ENCODE data around the gene RND1. TPM values are rescaled to one million over a fixed set of nuclear protein-coding genes. Genes with fewer than 3 reads are reported as not detected.
A peak's percentile ranks its signal among the peaks of the same experiment; 100 is the strongest.

Gene RND1
- total RNA-seq, 3 donors from 2014 or later, result 1.1 to 5.4 (median 3.3) TPM

- Histone ChIP-seq H3K4me3 (peak overlapping the region in 2 of 3 donors; percentile 37 to 50), H3K27me3 (no peaks in the 10 kb centered on the region), H3K36me3 (no peaks in the 10 kb centered on the region), H3K4me1 (no peaks in the 10 kb centered on the region), H3K9me3 (no peaks in the 10 kb centered on the region), H3K27ac (no peak overlapping the region)
- TF ChIP-seq POLR2A (IDR thresholded peaks at IDR 0.05) (no peak), POLR2AphosphoS5 (IDR thresholded peaks at IDR 0.05) (no peak), CTCF (IDR thresholded peaks at IDR 0.05) (no peak)
- DNase-seq (ENCODE audit: low spot score in 2 of 2), result no peak
- intact Hi-C loops (cut with DNase I; ENCODE audit: low total_unique reads), result no loop called here
Observed at GRCh38 chr12:48903363-48903981, 37.8 kb upstream of the RND1 start.

GRCh38 chr12:48901278-48901677 lies 35.6 kb upstream of the RND1 start:
- Histone ChIP-seq H3K4me1 (no peaks in the 10 kb centered on the region), H3K9me3 (no peaks in the 10 kb centered on the region), H3K27me3 (no peaks in the 10 kb centered on the region), H3K36me3 (no peaks in the 10 kb centered on the region), H3K4me3 (no peak overlapping the region), H3K27ac (no peak overlapping the region)
- intact Hi-C loops (cut with DNase I; ENCODE audit: low total_unique reads), result no loop called here
- TF ChIP-seq CTCF (IDR thresholded peaks at IDR 0.05) (no peak), POLR2AphosphoS5 (IDR thresholded peaks at IDR 0.05) (no peak), POLR2A (IDR thresholded peaks at IDR 0.05) (no peak)
- DNase-seq (ENCODE audit: low spot score in 2 of 2), result no peak

DNA sequence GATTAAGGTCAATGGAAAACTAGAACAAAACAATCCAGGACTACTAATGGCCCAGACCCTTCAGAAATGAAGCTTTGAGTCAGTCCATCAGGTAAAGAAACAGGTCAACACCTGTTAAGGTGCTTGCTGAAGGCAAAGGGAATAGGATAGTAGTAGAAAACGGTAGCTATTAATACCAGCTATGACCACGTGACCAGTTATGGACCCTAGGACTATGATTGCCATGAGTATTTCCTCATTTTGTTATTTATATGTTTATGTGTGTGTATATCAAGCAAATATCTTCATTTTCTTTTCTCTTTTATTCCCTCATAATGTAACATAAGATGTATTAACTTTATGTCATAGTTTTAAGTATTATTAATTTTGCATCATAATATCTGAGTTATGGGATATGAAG lies 34.0 kb upstream of the RND1 start:
- Histone ChIP-seq H3K27me3 (no peaks in the 10 kb centered on the region), H3K9me3 (no peaks in the 10 kb centered on the region), H3K36me3 (no peaks in the 10 kb centered on the region), H3K4me3 (no peak overlapping the region), H3K27ac (no peak overlapping the region), H3K4me1 (no peaks in the 10 kb centered on the region)
- no peak for DNase-seq (ENCODE audit: low spot score in 2 of 2)
- TF ChIP-seq CTCF (IDR thresholded peaks at IDR 0.05), result no peak
- intact Hi-C loops (cut with DNase I; ENCODE audit: low total_unique reads), result no loop called here

DNA sequence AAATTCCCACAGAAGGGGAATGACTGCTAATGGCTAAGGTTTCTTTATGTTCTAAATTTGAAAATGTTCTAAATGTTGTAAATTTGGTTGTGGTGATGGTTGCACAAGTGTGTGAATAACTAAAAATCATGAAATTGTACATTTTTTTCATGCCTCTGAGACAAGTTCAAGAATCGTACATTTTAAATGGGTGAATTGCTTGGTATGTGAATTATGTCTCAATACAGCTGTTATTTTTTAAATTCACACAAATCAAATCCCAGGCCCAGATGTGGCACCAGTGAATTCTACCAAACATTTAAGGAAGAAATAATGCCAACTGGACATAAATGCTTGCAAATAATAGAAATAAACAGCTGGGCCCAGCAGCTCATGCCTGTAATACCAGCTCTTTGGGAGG lies 28.6 kb upstream of the RND1 start:
- no peaks in the 10 kb centered on the region for H3K4me1 ChIP-seq
- no peak for DNase-seq (ENCODE audit: low spot score in 2 of 2)
- no peak overlapping the region for H3K27ac ChIP-seq
- H3K4me3 ChIP-seq, result no peak overlapping the region
- H3K27me3 ChIP-seq, result no peaks in the 10 kb centered on the region
- H3K36me3 ChIP-seq, result no peaks in the 10 kb centered on the region
- no peak for TF ChIP-seq POLR2AphosphoS5 (IDR thresholded peaks at IDR 0.05)
- TF ChIP-seq POLR2A (IDR thresholded peaks at IDR 0.05), result no peak
- no peak for TF ChIP-seq CTCF (IDR thresholded peaks at IDR 0.05)
- intact Hi-C loops (cut with DNase I; ENCODE audit: low total_unique reads), result no loop called here
- no peaks in the 10 kb centered on the region for H3K9me3 ChIP-seq

DNA sequence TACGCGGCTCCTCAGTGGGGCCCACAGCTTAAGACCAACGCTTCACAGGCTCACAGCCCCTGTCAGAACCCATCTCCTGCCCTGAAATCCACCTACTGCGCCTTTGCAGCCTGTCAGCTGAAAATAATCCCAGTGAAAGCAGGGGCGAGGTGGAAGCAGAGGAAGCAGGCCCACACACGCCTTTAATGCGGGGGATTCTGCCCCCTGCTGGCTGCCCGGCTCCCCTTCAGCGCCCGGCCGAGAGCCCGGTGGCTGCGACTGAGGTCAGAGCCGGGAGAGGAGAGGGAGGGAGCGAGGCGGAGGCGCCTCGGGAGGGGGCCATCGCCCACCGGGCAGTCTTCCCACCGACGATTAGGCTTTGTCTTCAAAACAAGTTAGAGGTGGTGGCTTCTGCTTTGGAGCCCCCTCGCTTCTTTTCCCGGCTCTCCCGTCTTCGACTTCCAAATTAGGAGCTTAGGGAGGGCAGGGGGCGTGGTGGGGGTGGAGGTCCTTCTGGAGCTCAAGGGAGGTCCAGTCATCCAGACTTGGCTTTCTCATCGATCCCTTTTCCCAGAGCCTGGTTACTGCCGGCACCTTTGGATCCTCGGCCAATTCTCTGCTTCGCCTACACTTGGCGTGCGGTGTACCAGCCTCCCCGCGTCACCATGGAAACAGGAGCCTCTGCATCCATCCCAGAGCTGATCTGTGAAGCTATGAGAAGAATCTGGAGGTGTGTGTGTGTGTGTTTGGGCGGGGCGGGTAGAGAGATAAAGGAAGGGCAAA lies 25.2 kb upstream of the RND1 start:
- Histone ChIP-seq H3K4me1 (no peaks in the 10 kb centered on the region), H3K4me3 (peak overlapping the region; percentile 5 to 59 (median 38)), H3K36me3 (no peaks in the 10 kb centered on the region), H3K27me3 (no peaks in the 10 kb centered on the region), H3K27ac (no peak overlapping the region), H3K9me3 (no peaks in the 10 kb centered on the region)
- intact Hi-C loops (cut with DNase I; ENCODE audit: low total_unique reads), result no loop called here
- peak; percentile 71 to 90 (median 89) for TF ChIP-seq CTCF (IDR thresholded peaks at IDR 0.05)
- TF ChIP-seq POLR2A (IDR thresholded peaks at IDR 0.05), result no peak
- TF ChIP-seq POLR2AphosphoS5 (IDR thresholded peaks at IDR 0.05), result peak in 1 of 3 donors; percentile 41
- DNase-seq (ENCODE audit: low spot score in 2 of 2), result peak; percentile 53 to 72

Data from breast epithelium (tissue), 4 donors.